Progenitor cell of endocrine pancreas (in vitro differentiated cells): ENCODE data around the gene FEZ2. TPM values are rescaled to one million over a fixed set of nuclear protein-coding genes. Genes with fewer than 3 reads are reported as not detected.

Experiments used
- DNase-seq: peaks from one replicate; pipeline ENCODE4 v3.0.0; 2021; ENCODE audit warnings: low spot score; ENCODE audit not compliant: unreplicated experiment
- H3K27ac Mint-ChIP-seq: 2 replicates; pipeline ENCODE4 v1.8.0; 2021; ENCODE audit warnings: mild to moderate bottlenecking, moderate library complexity, mixed read lengths
- H3K27me3 Mint-ChIP-seq: 2 replicates; pipeline ENCODE4 v1.8.0; 2021; ENCODE audit warnings: mixed read lengths
- H3K36me3 Mint-ChIP-seq: 2 replicates; pipeline ENCODE4 v1.8.0; 2022; ENCODE audit warnings: mixed read lengths; ENCODE audit not compliant: insufficient read depth
- H3K4me1 Mint-ChIP-seq: 2 replicates; pipeline ENCODE4 v1.8.0; 2021; ENCODE audit warnings: low read depth, mixed read lengths
- H3K4me3 Mint-ChIP-seq: 2 replicates; pipeline ENCODE4 v1.8.0; 2021; ENCODE audit warnings: low read depth, mild to moderate bottlenecking, moderate library complexity, mixed read lengths
- H3K9me3 Mint-ChIP-seq: 2 replicates; pipeline ENCODE4 v1.8.0; 2021; ENCODE audit warnings: low read depth, mixed read lengths
- CTCF ChIP-seq: fragments of 200-600 bp; sonication (generic); IDR thresholded peaks from one replicate; pipeline ENCODE4 v1.5.0; 2021; ENCODE audit warnings: antibody characterized with exemption, mild to moderate bottlenecking; ENCODE audit not compliant: unreplicated experiment
- total RNA-seq: library from RNA; stranded (reverse); gene quantifications from 2 replicates; pipeline ENCODE4 v1.2.1, GENCODE V29; 2021

The FEZ2 gene
- total RNA-seq, 1 donor from 2014 or later = 28.7 TPM

- Mint-ChIP-seq H3K27me3 (no peaks in the 10 kb centered on the region), H3K36me3 (peaks cover 36% of the 10 kb centered on the region), H3K9me3 (no peaks in the 10 kb centered on the region), H3K4me3 (no peak overlapping the region), H3K27ac (no peak overlapping the region), H3K4me1 (peaks cover 20% of the 10 kb centered on the region)
- DNase-seq = no peak
- TF ChIP-seq CTCF = no peak
Measured at GRCh38 chr2:36574560-36574959, 23.4 kb downstream of the FEZ2 start.

GRCh38 chr2:36573165-36573564, 24.8 kb downstream of the FEZ2 start:
- Mint-ChIP-seq H3K27ac (no peak overlapping the region), H3K9me3 (no peaks in the 10 kb centered on the region), H3K36me3 (peaks cover 26% of the 10 kb centered on the region), H3K27me3 (no peaks in the 10 kb centered on the region), H3K4me3 (no peak overlapping the region), H3K4me1 (peaks cover 13% of the 10 kb centered on the region)
- no peak for DNase-seq
- TF ChIP-seq CTCF = no peak

DNA sequence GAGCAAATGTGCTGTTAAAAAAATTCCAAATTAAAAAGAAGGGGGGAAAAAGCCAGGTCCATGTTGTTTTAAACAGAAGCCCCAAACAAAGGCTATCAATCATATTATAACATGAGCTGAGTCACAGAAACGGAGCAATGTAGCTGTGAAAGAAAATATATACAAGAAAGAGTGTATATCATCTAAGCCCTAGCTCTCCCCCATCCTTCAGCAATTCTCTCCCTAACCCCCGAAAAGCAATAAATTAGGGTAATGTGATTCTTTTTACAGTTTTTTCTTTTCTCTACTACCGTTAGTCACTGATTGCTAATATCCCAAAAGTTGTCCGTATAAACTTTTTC, 25.3 kb downstream of the FEZ2 start:
- H3K4me3 Mint-ChIP-seq = no peak overlapping the region
- no peak for DNase-seq
- no peak overlapping the region for H3K27ac Mint-ChIP-seq
- peaks cover 23% of the 10 kb centered on the region for H3K36me3 Mint-ChIP-seq
- H3K9me3 Mint-ChIP-seq = no peaks in the 10 kb centered on the region
- H3K4me1 Mint-ChIP-seq = peaks cover 15% of the 10 kb centered on the region
- TF ChIP-seq CTCF = no peak
- no peaks in the 10 kb centered on the region for H3K27me3 Mint-ChIP-seq

- peak overlapping the region; percentile 93 for H3K27ac Mint-ChIP-seq
- no peak for DNase-seq
- TF ChIP-seq CTCF = no peak
- peaks cover 15% of the 10 kb centered on the region for H3K4me1 Mint-ChIP-seq
- no peak overlapping the region for H3K4me3 Mint-ChIP-seq
- no peaks in the 10 kb centered on the region for H3K9me3 Mint-ChIP-seq
- no peaks in the 10 kb centered on the region for H3K27me3 Mint-ChIP-seq
- peaks cover 22% of the 10 kb centered on the region for H3K36me3 Mint-ChIP-seq
Measured at GRCh38 chr2:36572054-36572718, 25.8 kb downstream of the FEZ2 start.

DNA sequence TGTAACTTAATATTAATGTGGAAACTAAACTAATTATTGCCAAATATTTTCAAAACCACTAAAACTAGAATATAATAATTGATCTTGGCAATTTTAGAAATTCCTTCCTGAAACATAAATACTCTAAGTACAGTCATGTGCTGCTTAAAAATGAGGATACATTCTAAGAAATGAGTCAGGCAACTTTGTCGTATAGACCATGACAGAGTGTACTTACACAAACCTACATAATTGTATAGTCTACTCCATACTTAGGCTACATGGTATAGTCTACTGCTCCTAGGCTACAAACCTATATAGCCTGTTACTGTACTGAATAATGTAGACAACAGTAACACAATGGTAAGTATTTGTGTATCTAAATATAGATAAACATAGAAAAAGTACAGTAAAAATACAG, 27.6 kb downstream of the FEZ2 start:
- no peak for DNase-seq
- Mint-ChIP-seq H3K36me3 (peaks cover 33% of the 10 kb centered on the region), H3K4me3 (no peak overlapping the region), H3K9me3 (no peaks in the 10 kb centered on the region), H3K27me3 (no peaks in the 10 kb centered on the region), H3K27ac (no peak overlapping the region), H3K4me1 (peaks cover 16% of the 10 kb centered on the region)
- TF ChIP-seq CTCF = no peak
